Left ventricle myocardium inferior (tissue), 1 donor: ENCODE data around the gene ZNF385B. TPM values are rescaled to one million over a fixed set of nuclear protein-coding genes. Genes with fewer than 3 reads are reported as not detected.
A peak's percentile ranks its signal among the peaks of the same experiment; 100 is the strongest.

Experiments
- DNase-seq: peaks from one replicate; pipeline ENCODE4 v3.0.0-alpha.2; 2020
- H3K27ac ChIP-seq: fragments of 200-600 bp; replicated peaks from 2 replicates; pipeline ENCODE4 v1.8.0; 2021
- H3K27me3 ChIP-seq: fragments of 200-600 bp; 2 replicates; pipeline ENCODE4 v1.8.0; 2021; ENCODE audit warnings: low read depth
- H3K36me3 ChIP-seq: fragments of 200-600 bp; 2 replicates; pipeline ENCODE4 v1.8.0; 2021
- H3K4me1 ChIP-seq: fragments of 200-600 bp; 2 replicates; pipeline ENCODE4 v1.8.0; 2021
- H3K4me3 ChIP-seq: fragments of 200-600 bp; 2 replicates; pipeline ENCODE4 v1.8.0; 2021; ENCODE audit warnings: mild to moderate bottlenecking, moderate library complexity
- H3K9me3 ChIP-seq: fragments of 200-600 bp; replicated peaks from 2 replicates; pipeline ENCODE4 v1.8.0; 2021
- intact Hi-C: fragments of 100-400 bp; cut with micrococcal nuclease; formaldehyde crosslinking; loops from one replicate; pipeline ENCODE4 v1.11.0; 2022
- total RNA-seq: library from RNA; stranded (reverse); fragmentation: NEBNext Ultra II Directional; extraction: Animal tissue kit (Norgen Biotek cat#: 25700); gene quantifications from one replicate; pipeline ENCODE4 v1.2.1, GENCODE V29; 2021
- TF ChIP-seq, protein P1 (sequence below): fragments of 200-600 bp; IDR thresholded peaks from 2 replicates; pipeline ENCODE4 v1.8.0; 2021; ENCODE audit warnings: antibody characterized with exemption, mild to moderate bottlenecking, borderline replicate concordance
- donor health status: DM: no; HTN: yes; CAD: no; lungs with severe emphysema.

Gene ZNF385B
- total RNA-seq, 1 donor from 2014 or later = 0.14 TPM

DNA sequence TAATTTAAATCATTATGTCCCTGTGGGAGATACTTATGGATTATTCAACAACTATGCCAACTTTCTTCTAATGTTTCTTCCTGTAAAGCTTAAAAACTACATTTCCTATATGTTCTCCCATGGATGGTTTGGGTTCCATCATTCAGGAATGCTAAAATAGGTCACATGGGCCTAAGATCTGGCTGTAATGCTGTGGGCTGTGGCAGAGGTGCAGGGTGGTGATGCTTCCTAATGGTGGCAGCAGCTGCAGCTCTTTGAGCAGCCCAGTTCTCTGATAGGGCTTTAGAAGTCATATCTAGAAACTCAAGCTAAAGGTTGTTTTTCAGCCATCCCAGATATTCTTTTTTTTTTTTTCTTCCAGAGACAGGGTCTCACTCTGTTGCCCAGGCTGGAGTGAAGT, 266.1 kb downstream of the ZNF385B start:
- intact Hi-C loops = no loop called here
- H3K4me3 ChIP-seq = no peak overlapping the region

GRCh38 chr2:179594268-179595112, 266.9 kb downstream of the ZNF385B start:
- H3K9me3 ChIP-seq = peaks cover 12% of the 10 kb centered on the region
- TF ChIP-seq, protein P1, sequence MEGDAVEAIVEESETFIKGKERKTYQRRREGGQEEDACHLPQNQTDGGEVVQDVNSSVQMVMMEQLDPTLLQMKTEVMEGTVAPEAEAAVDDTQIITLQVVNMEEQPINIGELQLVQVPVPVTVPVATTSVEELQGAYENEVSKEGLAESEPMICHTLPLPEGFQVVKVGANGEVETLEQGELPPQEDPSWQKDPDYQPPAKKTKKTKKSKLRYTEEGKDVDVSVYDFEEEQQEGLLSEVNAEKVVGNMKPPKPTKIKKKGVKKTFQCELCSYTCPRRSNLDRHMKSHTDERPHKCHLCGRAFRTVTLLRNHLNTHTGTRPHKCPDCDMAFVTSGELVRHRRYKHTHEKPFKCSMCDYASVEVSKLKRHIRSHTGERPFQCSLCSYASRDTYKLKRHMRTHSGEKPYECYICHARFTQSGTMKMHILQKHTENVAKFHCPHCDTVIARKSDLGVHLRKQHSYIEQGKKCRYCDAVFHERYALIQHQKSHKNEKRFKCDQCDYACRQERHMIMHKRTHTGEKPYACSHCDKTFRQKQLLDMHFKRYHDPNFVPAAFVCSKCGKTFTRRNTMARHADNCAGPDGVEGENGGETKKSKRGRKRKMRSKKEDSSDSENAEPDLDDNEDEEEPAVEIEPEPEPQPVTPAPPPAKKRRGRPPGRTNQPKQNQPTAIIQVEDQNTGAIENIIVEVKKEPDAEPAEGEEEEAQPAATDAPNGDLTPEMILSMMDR = no peak
- DNase-seq = no peak
- intact Hi-C loops = no loop called here
- no peaks in the 10 kb centered on the region for H3K4me1 ChIP-seq
- no peak overlapping the region for H3K4me3 ChIP-seq
- no peak overlapping the region for H3K27ac ChIP-seq
- no peaks in the 10 kb centered on the region for H3K36me3 ChIP-seq
- no peaks in the 10 kb centered on the region for H3K27me3 ChIP-seq

More for the DNA sequence above, 266.1 kb downstream of the ZNF385B start:
- DNase-seq = no peak
- H3K36me3 ChIP-seq = no peaks in the 10 kb centered on the region
- TF ChIP-seq, protein P1 = peak; percentile 13
- no peaks in the 10 kb centered on the region for H3K27me3 ChIP-seq
- H3K9me3 ChIP-seq = peaks cover 12% of the 10 kb centered on the region
- H3K4me1 ChIP-seq = no peaks in the 10 kb centered on the region
- no peak overlapping the region for H3K27ac ChIP-seq

DNA sequence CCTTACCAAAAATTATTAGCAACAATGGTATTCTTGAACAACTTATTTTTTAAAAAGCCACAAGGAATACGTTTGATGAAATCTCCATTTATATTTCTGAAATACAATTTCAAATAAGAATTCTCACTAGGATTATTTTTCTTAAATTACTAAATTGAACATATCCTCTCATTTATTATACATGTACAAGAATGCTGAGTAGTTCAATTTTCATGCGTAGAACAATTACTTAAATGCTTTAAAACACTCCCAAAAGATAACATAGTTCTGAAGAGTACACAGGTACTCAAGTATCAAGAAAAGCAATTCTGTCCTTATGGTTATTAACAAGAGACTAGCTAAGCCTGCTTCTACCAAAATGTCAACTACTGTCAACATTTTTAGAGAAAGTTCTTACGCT, 268.1 kb downstream of the ZNF385B start:
- H3K27me3 ChIP-seq = no peaks in the 10 kb centered on the region
- TF ChIP-seq, protein P1 = no peak
- H3K36me3 ChIP-seq = no peaks in the 10 kb centered on the region
- no peak overlapping the region for H3K27ac ChIP-seq
- no peaks in the 10 kb centered on the region for H3K4me1 ChIP-seq
- no peak for DNase-seq
- H3K9me3 ChIP-seq = peaks cover 12% of the 10 kb centered on the region
- H3K4me3 ChIP-seq = no peak overlapping the region
- intact Hi-C loops = no loop called here

- intact Hi-C loops = no loop called here
- H3K27ac ChIP-seq = no peak overlapping the region
- DNase-seq = no peak
- no peaks in the 10 kb centered on the region for H3K36me3 ChIP-seq
- no peaks in the 10 kb centered on the region for H3K4me1 ChIP-seq
- TF ChIP-seq, protein P1 = no peak
- H3K4me3 ChIP-seq = no peak overlapping the region
- peaks cover 12% of the 10 kb centered on the region for H3K9me3 ChIP-seq
- H3K27me3 ChIP-seq = no peaks in the 10 kb centered on the region
Measured at GRCh38 chr2:179592167-179592936, 269.1 kb downstream of the ZNF385B start.

DNA sequence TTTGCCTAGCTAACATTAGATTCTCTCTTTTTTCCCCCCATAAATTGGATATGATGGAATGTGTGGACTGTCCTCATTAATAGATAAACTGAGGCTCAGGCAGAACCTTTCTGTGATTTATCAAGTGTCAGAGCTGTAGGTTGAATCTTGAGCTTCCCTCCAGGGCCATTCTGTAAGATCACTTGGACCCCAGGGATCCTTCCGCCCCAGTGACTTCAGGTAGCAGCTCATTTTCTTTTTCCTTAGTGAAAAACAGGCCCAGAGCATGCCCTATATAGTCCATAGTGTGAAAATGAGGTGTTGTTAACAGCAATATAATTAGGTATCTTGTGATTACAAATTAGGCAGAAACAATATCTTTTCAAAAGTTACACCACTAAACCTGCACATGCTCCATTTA, 269.7 kb downstream of the ZNF385B start:
- Histone ChIP-seq H3K4me1 (no peaks in the 10 kb centered on the region), H3K27me3 (no peaks in the 10 kb centered on the region), H3K36me3 (no peaks in the 10 kb centered on the region), H3K27ac (no peak overlapping the region), H3K4me3 (no peak overlapping the region), H3K9me3 (peaks cover 11% of the 10 kb centered on the region)
- intact Hi-C loops = no loop called here
- DNase-seq = no peak
- TF ChIP-seq, protein P1 = no peak
